ENCODE data around the gene PEX11G.

GRCh38 chr19:7516333-7516732 is 27.5 kb upstream of the PEX11G start:
- no peak for TF ChIP-seq CTCF (IDR thresholded peaks at IDR 0.05 in 2 of 3, conservative IDR thresholded peaks at IDR 0.05 in 1 of 3; ENCODE audit: control insufficient read depth in 2 of 3, extremely low read depth in 1 of 3, insufficient read depth in 1 of 3, low read depth in 3 of 3, low read length in 3 of 3)
- no peak for TF ChIP-seq ZNF207 (IDR thresholded peaks at IDR 0.05; ENCODE audit: borderline replicate concordance)
- TF ChIP-seq SUZ12 (IDR thresholded peaks at IDR 0.05; ENCODE audit: unreplicated experiment), result no peak
- TF ChIP-seq FOS (IDR thresholded peaks at IDR 0.05; ENCODE audit: borderline replicate concordance, extremely low read depth, insufficient read length), result no peak

Data from GM12878 (cell line).